ENCODE results near the gene APEX2. TPM values are rescaled to one million over a fixed set of nuclear protein-coding genes. Genes with fewer than 3 reads are reported as not detected.
"Not testable (repeated sequence)": the region's sequence is repeated elsewhere in the genome, so short reads cannot be mapped to it uniquely, and the experiment has no call there.

The APEX2 gene
- total RNA-seq, 4 donors from 2014 or later, result 5.4 to 10.1 (median 8.9) TPM

GRCh38 chrX:55033429-55033828, 33.3 kb downstream of the APEX2 start:
- H3K27ac ChIP-seq (replicated peaks in 1 of 4), result no peak overlapping the region
- intact Hi-C loops (cut with DNase I), result no loop called here
- no peaks in the 10 kb centered on the region for H3K36me3 ChIP-seq
- H3K9me3 ChIP-seq, result no peaks in the 10 kb centered on the region
- no peaks in the 10 kb centered on the region for H3K4me1 ChIP-seq
- H3K4me3 ChIP-seq, result no peak overlapping the region
- no peak for TF ChIP-seq POLR2A (IDR thresholded peaks at IDR 0.05; ENCODE audit: low read depth)
- no peak for TF ChIP-seq POLR2AphosphoS5 (IDR thresholded peaks at IDR 0.05)
- no peak for TF ChIP-seq EP300 (IDR thresholded peaks at IDR 0.05)
- TF ChIP-seq CTCF (IDR thresholded peaks at IDR 0.05), result no peak
- no peak for DNase-seq (ENCODE audit: extremely low spot score)
- H3K27me3 ChIP-seq, result no peaks in the 10 kb centered on the region
- WGBS, result 81% methylated on average over 2 of the region's 2 CpGs

GRCh38 chrX:55039471-55039870, 39.3 kb downstream of the APEX2 start:
- no peak for DNase-seq (ENCODE audit: extremely low spot score)
- Histone ChIP-seq H3K27me3 (no peaks in the 10 kb centered on the region), H3K4me1 (no peaks in the 10 kb centered on the region), H3K36me3 (no peaks in the 10 kb centered on the region), H3K27ac (replicated peaks in 1 of 4) (no peak overlapping the region), H3K9me3 (no peaks in the 10 kb centered on the region), H3K4me3 (no peak overlapping the region)
- intact Hi-C loops (cut with DNase I), result no loop called here
- no peak for TF ChIP-seq EP300 (IDR thresholded peaks at IDR 0.05)
- no peak for TF ChIP-seq CTCF (IDR thresholded peaks at IDR 0.05)
- no peak for TF ChIP-seq POLR2A (IDR thresholded peaks at IDR 0.05; ENCODE audit: low read depth)
- no peak for TF ChIP-seq POLR2AphosphoS5 (IDR thresholded peaks at IDR 0.05)
- WGBS, result 74% methylated on average over 3 of the region's 3 CpGs

- Histone ChIP-seq H3K4me1 (no peaks in the 10 kb centered on the region), H3K36me3 (no peaks in the 10 kb centered on the region), H3K4me3 (no peak overlapping the region), H3K27me3 (no peaks in the 10 kb centered on the region), H3K27ac (replicated peaks in 1 of 4) (no peak overlapping the region), H3K9me3 (no peaks in the 10 kb centered on the region)
- TF ChIP-seq CTCF (IDR thresholded peaks at IDR 0.05), result no peak
- TF ChIP-seq POLR2AphosphoS5 (IDR thresholded peaks at IDR 0.05), result no peak
- TF ChIP-seq POLR2A (IDR thresholded peaks at IDR 0.05; ENCODE audit: low read depth), result no peak
- TF ChIP-seq EP300 (IDR thresholded peaks at IDR 0.05), result no peak
- DNase-seq (ENCODE audit: extremely low spot score), result no peak
- 88% methylated on average over 6 of the region's 6 CpGs for WGBS
- intact Hi-C loops (cut with DNase I), result no loop called here
Observed at GRCh38 chrX:55041514-55041913, 41.4 kb downstream of the APEX2 start.

- H3K4me1 ChIP-seq; H3K9me3 ChIP-seq; H3K4me3 ChIP-seq; H3K36me3 ChIP-seq; H3K27ac ChIP-seq (replicated peaks in 1 of 4); H3K27me3 ChIP-seq; DNase-seq (ENCODE audit: extremely low spot score): not testable (repeated sequence)
- WGBS, result 86% methylated on average over 2 of the region's 2 CpGs
- intact Hi-C loops (cut with DNase I), result loop anchor here (10.0 kb wide), 1 partner anchor 156 kb away; no protein-coding TSS in a partner anchor
Observed at GRCh38 chrX:55050599-55050998, 50.4 kb downstream of the APEX2 start.

- intact Hi-C loops (cut with DNase I), result loop anchor here (5.0 to 10.0 kb wide), 2 partner anchors 162 to 415 kb away; no protein-coding TSS in a partner anchor
- Histone ChIP-seq H3K9me3 (peaks cover 0 to 3% (median 0%) of the 10 kb centered on the region in 4 donors), H3K27me3 (no peaks in the 10 kb centered on the region), H3K4me3 (peak overlapping the region in 2 of 4 donors; percentile 4 to 34), H3K27ac (replicated peaks in 1 of 4) (no peak overlapping the region), H3K4me1 (peaks cover 0 to 6% (median 0%) of the 10 kb centered on the region in 4 donors), H3K36me3 (no peaks in the 10 kb centered on the region)
- TF ChIP-seq CTCF (IDR thresholded peaks at IDR 0.05), result no peak
- TF ChIP-seq EP300 (IDR thresholded peaks at IDR 0.05), result no peak
- TF ChIP-seq POLR2AphosphoS5 (IDR thresholded peaks at IDR 0.05), result no peak
- TF ChIP-seq POLR2A (IDR thresholded peaks at IDR 0.05; ENCODE audit: low read depth), result no peak
- WGBS, result 37% methylated on average over 7 of the region's 7 CpGs
- DNase-seq (ENCODE audit: extremely low spot score), result no peak
Observed at GRCh38 chrX:55056820-55057674, 56.9 kb downstream of the APEX2 start.

Measured in esophagus muscularis mucosa (tissue), 4 donors.